Bronchial epithelial cell (primary cell): ENCODE measurements around the gene PCTP. TPM values are rescaled to one million over a fixed set of nuclear protein-coding genes. Genes with fewer than 3 reads are reported as not detected.

Source experiments
- DNase-seq: peaks from one replicate; pipeline ENCODE4 v3.0.0-alpha.2; 2010; ENCODE audit warnings: low read depth
- FAIRE-seq: peaks from 2 replicates; lab custom pipeline; 2011; peaks lifted over from hg19 to GRCh38; lab: Jason Lieb, UNC
- H3K27me3 ChIP-seq: 2 replicates; pipeline ENCODE4 v1.5.1; 2011; ENCODE audit warnings: low read length; ENCODE audit not compliant: control insufficient read depth, insufficient read depth
- H3K36me3 ChIP-seq: 2 replicates; pipeline ENCODE4 v1.5.1; 2011; ENCODE audit warnings: low read length; ENCODE audit not compliant: control insufficient read depth, insufficient read depth
- H3K4me3 ChIP-seq: 2 replicates; pipeline ENCODE4 v1.5.1; 2011; ENCODE audit warnings: mild to moderate bottlenecking, low read depth, low read length, control low read depth
- CTCF ChIP-seq: IDR thresholded peaks from 2 replicates; pipeline ENCODE4 v1.5.1; 2011; ENCODE audit warnings: mild to moderate bottlenecking, moderate library complexity, low read length, control low read depth, inconsistent platforms; ENCODE audit not compliant: insufficient read depth, severe bottlenecking
- total RNA-seq: library from RNA; depleted of rRNA; stranded (reverse); fragments of >200 nt; gene quantifications from 2 replicates; pipeline ENCODE4 v1.2.1, GENCODE V29; 2014

The PCTP gene
- total RNA-seq, 1 donor from 2014 or later, result 8.4 TPM

DNA sequence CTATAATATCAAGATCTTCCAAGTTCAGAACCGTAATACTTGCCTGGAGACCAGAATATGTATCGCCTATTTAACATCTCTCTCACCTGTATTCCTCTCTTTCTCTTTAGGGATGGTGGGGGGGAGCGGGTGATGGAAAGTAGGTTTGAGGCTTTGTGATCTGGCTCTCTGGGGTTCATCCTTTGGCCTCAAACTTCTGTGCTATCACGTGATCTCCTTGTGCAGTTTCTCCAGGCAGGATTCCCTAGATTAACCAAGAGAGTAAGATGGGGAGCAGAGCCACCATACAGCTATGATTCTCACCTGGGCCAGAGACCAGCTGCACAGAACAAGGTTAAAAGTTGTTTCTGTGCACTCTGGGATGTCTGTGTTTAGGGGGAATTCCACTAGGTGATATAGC, 33.4 kb upstream of the PCTP start:
- Histone ChIP-seq H3K36me3 (no peaks in the 10 kb centered on the region), H3K27me3 (no peaks in the 10 kb centered on the region), H3K4me3 (no peak overlapping the region)
- TF ChIP-seq CTCF, result no peak
- DNase-seq (no peak), FAIRE-seq (no peak)

DNA sequence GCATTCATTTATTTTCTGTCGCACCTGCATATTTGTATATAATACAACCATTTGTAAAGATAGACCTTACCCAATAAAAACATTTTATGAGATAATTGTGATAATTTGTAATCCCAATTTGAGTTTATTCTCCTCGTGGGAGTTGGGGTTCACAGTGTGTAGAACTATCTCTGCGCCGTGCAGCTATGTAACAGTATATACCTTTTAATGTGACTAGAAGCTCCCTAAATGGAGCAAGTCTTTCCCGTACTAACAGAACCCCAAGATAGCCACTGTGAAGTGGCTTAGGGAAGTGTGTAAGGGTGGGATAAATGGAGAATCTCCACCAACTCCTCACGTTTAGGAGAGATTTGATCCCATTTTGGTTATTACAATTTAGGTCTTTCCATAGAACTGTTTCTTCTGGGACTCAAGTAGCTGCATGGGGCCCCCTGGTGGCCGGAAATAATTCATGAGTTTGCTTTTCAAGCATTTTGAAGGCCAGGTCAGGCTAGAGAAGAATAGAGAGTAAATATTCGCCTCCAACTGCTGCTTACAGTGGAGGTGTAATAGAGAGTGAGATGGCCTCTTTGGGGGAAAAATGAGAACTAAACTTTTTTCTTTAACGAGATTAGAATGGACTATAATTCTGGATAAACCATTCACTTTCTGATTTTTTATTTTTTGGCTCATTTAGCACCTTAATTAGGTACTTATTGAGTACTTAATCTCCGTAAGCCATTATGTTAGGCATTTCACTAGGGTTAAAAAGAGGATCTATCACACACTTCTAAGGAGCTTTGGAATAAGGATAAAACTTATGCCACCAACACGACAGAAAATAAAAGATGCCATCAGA, 32.7 kb upstream of the PCTP start:
- H3K36me3 ChIP-seq, result no peaks in the 10 kb centered on the region
- H3K27me3 ChIP-seq, result no peaks in the 10 kb centered on the region
- H3K4me3 ChIP-seq, result no peak overlapping the region
- FAIRE-seq, result no peak
- peak; percentile 66 for TF ChIP-seq CTCF
- DNase-seq, result peak; percentile 55

DNA sequence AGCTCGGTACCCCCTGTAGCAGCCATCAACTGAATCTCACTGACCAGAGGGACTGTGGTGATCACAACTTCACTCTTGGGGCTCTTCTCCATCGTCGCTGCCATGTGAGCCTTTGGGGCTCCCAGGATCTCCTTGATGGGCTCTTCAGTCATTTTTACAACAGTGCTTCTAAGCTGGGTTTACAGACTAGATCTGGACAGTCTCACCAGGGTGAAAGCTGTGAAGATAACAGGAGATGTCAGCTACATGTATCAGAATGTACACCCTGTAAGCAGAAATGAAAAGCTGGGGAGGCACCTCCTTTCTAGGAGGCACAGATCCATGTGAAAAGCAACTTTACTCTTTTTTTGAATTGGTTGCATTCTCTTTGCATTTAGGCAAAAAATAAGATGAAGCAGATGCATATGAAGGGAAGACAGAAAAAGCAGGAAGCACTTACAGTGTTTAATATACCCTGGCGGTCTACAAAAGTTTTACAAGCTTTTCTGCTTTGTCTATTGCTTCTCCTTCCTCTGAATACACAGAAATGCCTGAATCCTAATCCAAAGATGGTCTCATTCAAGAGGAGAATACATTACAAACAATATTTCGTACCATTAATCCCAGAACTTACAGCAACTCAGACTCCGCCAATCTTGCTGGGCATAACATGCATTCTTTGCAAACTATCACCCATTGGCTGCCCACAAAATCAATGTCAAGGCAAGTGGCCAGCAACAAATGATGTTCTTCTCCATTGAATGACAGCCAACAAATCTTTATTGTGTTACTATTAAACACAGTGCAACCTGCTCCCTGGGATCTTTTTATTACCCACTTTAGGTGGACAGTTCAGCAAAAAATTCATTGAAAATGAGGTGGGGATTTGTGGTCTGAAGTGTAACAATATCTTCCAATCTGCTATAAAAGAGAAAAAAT, 29.7 kb upstream of the PCTP start:
- Histone ChIP-seq H3K27me3 (no peaks in the 10 kb centered on the region), H3K36me3 (no peaks in the 10 kb centered on the region), H3K4me3 (no peak overlapping the region)
- no peak for TF ChIP-seq CTCF
- no peak for DNase-seq
- FAIRE-seq, result no peak

GRCh38 chr17:55722016-55722736, 28.7 kb upstream of the PCTP start:
- no peaks in the 10 kb centered on the region for H3K27me3 ChIP-seq
- no peaks in the 10 kb centered on the region for H3K36me3 ChIP-seq
- no peak overlapping the region for H3K4me3 ChIP-seq
- DNase-seq (peak; percentile 59), FAIRE-seq (no peak)
- no peak for TF ChIP-seq CTCF

- Histone ChIP-seq H3K4me3 (no peak within 1 kb of the TSS), H3K27me3 (no peaks in the 10 kb centered on the region), H3K36me3 (no peaks in the 10 kb centered on the region)
- DNase-seq (no peak), FAIRE-seq (no peak)
- no peak for TF ChIP-seq CTCF
These were observed 27.9 kb upstream of the PCTP start, which contains the start of gene TMEM100 for GRCh38 chr17:55722742-55723487. Gene TMEM100 (minus strand): TSS chr17:55722864. CDS start chr17:55721070, 1,794 bp downstream.
